EH (cell line): Measurements from ENCODE around the gene BAIAP2.

Experiments used
- DNase-seq: peaks from one replicate; pipeline ENCODE4 v3.0.0-alpha.2; 2015; ENCODE audit warnings: low read depth

The BAIAP2 gene

DNA sequence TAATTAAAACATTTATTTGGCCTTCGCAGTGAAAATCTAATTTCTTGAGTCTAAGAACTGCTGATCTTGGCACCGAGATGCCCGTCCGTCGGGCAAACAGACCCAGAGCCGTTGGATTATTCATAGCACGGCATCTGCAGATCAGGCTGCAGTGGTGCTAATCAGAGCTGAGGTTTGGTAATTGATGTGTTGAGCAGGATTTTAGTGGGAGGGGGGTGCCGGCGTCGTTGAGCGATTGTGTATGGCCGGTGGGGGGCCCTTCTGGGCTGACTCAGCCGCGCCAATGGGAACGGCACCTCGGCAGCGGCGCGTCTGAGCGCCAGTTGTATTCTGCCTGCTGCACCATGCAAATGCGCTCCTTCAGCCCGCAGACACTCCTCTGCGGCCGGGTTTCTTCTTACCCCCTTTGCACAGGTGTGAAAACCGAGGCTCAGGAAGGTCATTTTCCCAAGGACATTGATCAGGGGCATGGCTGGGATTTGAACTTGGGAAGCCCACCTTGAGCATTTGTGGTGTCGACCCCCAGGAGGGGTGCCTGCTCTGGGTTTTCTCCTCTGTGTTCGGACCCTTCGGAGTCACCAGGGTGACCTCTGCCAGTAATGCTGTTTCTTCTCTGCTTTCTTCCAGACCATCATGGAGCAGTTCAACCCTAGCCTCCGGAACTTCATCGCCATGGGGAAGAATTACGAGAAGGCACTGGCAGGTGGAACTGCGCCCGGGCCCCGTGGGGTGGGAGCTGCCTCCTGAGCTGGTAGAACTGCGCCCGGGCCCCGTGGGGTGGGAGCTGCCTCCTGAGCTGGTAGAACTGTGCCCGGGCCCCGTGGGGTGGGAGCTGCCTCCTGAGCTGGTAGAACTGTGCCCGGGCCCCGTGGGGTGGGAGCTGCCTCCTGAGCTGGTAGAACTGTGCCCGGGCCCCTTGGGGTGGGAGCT, 18.4 kb downstream of the BAIAP2 start:
- no peak for DNase-seq

DNA sequence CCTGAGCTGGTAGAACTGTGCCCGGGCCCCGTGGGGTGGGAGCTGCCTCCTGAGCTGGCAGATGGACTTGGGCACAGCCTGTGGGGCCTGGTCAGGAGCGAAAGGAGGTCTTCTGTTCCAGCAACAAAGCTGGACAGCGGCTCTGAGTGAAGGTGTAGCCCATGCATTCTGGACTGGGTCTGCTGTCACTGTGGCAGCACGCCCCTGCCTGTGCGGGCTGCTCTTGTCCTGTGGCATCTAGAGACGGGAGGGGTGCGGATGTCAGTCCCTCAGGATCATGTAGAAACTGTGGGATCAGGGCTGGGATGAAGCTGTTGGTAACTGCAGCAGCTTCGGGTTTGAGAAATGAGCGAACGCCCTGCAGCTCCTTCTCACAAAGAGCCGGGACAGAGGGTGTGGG, 19.4 kb downstream of the BAIAP2 start:
- no peak for DNase-seq

DNA sequence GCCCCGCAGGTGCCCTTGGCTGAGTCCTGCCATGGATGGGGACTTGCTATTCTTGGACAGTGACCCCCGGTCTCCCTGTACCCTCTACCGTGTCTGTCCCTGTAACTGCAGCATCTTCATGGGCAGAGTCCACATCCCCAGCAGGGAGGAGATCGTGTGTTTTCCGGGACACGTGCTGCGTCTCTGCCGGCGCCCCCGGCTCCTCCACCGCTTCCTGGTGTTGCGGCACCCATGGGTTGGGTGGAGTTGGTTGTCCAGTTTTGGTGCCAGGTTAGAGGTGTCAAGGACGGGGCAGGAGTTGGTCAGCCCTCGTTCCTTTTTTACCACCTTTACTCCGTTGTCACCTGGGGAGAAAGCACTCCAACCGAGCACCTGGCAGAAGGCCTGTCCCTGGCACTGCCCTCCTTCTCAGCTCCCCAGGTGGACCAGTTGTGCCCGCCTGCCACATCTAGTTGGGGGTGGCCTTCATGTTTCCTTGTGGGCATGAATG, 20.0 kb downstream of the BAIAP2 start:
- DNase-seq = no peak

DNA sequence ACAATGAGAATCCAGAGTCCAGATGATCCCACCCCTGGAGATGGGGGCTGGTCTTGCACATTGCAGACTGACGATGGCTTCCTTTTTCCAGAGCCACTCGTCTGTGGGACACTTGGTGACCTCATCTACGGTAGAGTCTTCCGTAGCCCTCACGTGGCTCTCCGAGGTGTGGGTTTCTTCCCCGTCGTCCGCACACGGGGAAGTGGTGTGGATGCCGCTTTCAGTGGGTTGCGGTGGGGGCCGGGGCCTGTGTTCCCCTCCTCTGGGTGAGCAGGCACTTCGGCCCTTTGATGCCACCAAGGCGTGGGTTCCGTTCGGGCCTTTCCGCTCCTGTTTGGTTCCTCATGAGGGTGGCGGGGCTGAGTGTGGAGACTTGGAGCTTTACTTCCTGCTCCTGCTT, 21.4 kb downstream of the BAIAP2 start:
- no peak for DNase-seq

DNA sequence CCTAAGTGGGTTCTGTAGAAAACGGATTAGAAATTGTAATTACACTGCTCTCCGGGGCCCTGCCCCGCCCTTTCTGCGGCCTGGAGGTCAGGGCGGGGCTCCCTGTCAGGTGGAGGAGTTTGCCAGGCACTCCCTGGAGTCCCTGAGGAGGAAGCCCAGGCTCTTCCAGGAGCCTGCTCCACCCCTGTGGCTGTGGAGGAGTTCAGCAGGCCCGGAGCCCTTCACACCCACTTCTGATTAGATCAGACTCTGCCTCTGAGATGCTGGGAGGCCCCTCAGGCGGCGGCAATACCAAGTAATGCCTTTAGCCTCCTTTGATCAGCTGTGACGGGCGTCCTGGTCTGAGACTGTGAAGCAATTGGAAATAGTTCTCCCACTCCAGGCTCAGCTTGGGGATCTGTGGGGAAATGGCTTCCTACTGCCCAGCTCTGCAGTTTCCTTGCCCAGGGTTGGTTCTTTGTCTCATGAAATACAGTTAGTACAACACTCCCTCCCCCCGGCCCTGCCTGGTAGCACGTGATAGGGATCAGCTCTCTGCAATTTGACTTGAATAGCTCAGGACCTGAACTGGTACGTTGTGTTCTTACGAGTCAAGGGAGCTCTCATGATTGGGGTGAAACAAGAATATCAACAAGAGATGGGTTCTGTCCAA, 22.3 kb downstream of the BAIAP2 start:
- DNase-seq = peak; percentile 28

DNA sequence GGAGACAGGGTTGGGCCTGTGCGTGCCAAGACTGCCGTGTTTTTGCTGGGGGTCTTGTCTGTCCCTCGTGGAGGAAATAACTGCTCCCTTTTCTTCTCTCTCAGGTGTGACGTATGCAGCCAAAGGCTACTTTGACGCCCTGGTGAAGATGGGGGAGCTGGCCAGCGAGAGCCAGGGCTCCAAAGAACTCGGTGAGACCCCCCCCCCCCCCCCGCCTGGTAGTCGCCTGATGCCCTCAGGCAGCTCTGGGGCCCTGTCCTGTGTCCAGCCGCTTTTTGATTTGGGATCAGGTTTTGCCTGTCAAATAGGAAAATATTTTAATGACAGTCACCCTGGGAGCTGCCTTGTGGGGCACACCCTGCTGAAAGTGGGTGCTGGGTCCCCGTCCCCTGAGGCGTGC, 22.8 kb downstream of the BAIAP2 start:
- no peak for DNase-seq

DNA sequence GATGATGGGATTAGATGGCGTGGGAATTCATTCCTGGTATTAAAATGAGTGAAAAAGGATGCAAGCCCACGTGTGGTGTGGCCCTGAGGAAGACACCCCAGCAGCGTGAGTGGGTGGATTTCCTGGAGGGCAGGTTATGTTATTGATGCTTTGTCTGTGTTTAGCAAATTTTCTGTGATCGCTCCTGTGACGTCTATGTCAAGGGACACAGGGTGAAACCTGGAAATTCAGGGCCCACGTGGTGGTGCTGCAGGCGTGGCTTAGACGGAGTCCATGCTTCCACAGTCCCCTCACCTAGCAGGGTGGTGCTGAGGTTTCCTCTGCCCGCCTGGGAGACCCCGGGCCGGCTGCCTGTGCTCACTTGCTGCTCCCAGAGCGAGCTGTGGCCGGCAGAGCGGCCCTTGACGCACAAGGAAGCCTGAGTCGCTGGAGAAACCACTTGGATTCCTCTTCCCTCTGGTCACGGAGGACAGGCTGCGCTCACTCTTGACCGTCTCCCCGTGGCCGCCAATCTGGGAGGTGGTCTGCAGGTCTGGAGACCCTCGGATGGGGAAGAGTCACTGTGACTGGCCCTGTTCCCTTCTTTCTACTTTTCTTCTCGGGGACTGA, 23.4 kb downstream of the BAIAP2 start:
- DNase-seq = no peak

DNA sequence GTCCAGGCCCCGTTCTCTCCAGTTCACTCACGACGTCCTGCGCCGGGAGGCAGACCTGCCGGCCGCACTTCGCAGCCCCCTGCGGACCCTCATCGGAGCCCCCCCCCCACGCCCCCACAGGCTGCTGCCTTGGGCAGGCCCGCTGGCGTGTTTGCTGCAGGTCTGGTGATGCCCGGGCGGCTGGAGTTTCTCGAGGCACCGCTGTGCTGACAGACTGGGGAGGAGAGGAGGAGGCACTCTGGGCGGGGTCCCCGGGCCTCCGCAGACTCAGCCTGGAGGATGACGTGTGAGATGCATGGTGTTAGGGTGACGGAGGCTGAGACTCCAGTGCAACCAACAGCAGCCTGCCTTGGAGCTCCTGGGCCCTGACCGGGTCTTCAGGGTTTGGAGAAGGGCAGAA, 24.1 kb downstream of the BAIAP2 start:
- DNase-seq = no peak

DNA sequence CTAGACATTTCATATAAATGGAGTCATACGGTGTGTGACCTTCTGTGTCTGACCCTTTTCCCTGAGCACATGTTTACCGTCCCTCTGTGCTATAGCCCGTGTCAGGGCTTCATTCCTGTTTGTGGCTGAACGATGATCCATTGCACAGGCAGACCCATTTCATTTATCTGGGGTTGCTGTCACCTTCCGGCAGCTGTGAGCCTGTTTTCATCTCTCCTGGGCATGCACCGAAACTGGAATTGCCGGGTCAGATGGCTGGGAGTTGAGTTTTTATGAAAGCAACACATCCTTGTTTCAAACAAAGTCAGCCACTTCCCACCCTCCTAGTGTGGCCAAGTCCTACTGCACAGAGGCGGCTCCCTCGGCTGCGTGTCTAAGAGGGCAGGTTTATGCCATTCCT, 25.5 kb downstream of the BAIAP2 start:
- DNase-seq = no peak

DNA sequence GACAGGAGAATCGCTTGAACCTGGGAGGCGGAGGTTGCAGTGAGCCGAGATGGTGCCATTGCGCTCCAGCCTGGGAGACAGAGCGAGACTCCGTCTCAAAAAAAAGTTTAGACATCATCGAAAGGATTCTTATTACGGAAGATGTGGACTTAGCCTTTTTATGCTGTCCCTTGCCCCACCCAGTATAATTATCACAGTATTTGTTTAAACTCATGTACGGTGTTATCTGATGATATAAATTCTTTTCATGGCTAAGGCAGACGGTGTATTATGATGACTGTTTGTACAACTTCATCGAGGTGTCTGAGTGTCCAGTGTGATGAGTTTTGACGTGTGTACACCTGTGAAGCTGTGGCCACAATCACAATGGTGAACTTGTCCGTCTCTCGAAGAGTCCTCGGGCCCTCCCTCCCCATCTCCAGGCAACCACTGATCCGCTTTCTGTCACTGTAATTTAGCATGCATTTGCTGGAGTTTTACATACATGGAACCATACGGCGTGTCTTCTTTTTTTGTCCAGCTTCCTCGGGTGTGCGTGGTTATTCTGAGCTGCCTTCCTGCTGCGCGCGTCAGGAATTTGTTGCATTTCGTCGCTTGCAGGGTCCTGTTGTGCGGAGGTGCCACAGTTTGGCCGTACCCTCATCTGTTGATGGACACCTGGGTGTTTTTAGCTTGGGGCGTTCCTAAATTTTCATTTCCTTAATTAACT, 26.2 kb downstream of the BAIAP2 start:
- DNase-seq = no peak

DNA sequence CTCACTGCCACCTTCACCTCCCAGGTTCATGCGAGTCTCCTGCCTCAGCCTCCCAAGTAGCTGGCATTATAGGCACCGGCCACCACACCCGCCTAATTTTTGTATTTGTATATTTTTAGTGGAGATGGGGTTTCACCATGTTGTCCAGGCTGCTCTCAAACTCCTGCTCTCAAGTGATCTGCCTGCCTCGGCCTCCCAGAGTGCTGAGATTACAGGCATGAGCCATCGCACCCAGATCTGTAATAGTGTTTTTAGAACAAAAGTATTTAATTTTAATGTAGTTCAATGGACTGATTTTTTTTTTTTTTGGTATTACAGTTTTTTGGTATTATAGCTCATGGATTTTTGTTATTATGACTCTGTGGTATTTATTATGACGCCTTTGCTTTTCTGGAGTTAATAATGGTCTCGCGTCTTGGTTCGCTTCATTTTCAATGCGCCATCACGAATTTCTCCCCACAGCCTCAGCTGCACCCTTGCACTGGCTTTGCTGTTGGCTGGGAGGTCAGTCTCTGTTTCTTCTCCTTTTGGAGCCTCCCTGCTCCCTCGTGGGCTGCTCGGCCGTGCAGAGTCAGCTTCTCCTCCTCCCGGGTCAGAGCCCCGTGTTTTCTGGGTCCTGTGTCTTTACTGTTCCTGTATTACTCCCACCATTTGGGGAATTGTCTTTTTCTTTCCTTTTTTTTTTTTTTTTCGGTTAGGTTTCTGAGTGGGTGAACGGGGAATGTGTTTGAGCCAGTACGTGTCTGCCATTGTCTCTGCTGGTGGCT, 27.2 kb downstream of the BAIAP2 start:
- no peak for DNase-seq

DNA sequence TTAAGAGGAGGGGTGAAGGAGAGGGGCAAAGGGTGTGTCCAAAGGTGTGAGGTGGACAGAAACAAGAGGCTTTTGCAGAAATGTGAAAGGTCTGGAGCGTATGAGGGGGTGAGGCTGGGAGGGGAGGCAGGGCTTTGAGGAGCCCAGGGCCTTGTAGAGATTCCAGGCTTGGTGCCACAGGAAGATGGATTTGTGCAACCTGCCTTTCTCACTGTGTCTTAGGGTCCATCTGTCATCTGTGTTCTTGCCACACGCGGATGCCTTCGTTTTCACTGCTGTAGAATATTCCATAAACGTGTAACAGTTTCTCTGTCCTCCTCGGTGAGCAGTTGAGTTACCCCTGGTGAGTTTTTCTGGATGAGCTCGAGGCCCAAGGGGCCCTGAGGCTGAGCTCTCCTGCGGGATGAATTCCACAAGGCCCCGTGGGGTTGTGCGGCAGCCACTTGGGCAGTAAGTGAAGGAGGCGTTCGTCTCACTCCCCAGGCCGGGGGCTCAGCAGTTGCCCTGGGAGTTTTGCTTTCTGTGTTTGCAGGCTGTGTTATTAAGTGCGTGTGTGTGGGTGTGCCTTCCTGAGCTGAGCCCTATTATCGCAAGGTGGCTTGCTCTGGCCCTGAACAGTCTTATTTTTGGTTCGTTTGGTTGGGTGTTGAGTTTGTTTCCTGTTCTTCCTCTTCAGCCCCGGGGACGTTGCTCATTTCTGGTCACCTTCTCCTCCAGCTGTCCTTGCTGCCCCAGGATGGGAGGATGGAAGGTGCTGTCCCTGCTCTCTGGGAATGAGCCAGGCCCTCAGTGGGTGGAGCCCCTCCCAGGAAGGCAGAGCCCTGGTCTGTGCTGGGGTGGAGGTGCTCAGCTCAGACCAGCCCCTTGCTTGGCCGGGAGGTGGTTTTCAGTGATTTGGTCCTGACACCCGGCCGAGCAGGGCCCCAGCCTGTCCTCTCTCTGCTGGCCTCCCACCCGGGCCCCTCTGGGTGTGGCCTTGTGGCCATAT, 28.4 kb downstream of the BAIAP2 start:
- no peak for DNase-seq

DNA sequence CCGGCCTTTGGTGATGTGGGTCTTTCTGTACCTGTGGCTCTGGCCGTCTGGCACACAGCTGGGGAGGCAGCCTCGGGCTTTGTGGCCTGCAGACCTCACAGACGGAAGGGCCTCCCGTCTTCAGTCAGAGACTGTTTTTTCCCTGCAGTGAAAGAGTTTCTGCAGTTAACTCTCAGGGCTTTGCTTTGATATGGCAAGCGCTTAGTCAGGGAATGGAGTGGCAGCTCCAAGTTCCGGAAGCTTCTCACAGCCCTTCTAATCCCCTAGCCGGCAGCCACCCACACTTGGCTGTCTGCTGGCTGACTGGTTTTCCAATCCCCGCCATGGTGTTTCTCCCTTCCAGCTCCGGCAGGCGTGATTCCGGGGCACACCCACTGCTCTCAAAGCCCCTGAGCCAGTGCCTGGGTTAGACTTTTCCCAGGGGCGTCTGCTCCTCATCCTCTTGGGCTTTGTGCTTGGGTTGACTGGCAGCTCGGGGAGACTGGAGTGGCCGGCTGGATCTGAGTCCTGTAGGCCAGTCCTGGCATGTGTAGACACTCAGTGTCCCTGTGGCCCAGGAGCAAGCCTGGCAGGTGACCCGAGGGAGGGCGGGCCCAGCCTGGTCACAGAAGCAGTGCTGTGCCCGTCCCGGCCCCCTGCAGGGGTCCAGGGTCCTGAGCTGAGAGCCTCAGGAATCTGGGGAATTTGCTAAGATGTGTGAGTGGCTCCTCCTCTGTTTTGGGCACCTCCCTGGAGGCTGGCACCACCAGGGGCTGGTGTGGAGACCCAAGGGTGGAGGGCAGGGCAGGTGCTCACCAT, 29.9 kb downstream of the BAIAP2 start:
- DNase-seq = peak; percentile 65

DNA sequence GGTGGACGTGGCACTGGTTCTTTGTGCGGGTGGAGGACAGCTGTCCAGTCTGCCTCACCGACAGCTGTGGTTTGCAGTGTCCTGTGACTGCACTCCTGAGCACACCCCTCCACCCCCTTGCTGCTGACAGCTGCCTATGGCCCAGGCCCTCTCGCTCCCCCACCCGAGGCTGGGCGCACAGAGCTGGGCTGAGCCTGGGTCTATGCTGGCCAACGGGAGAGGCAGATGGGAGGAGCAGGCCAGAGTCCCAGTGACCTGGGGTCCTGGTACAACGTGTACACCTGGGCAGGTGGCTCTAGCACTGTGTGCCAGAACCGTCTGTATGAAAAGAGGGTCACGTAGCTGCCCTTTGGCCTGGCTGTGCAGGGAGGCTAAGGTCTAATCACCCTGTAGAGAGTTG, 30.5 kb downstream of the BAIAP2 start:
- no peak for DNase-seq

DNA sequence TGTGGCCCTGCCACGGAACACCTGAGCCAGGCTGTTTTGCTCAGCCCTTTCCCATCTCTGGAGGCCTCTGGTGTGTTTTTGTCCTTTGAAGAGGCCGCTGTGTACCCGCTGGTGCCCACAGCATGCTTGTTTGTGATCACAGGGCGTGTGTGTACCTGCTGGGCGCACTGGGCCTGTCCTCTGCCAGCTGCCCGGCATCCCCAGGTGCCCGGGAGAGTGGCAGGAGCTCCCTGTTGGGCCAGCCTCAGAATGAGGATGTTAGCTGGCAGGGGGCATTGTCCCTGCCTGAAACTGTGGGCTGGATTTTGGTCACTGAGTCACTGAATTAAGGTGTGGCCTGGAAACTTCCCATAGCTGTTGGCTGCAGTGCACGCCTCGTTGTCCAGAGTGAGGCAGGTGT, 31.1 kb downstream of the BAIAP2 start:
- no peak for DNase-seq

DNA sequence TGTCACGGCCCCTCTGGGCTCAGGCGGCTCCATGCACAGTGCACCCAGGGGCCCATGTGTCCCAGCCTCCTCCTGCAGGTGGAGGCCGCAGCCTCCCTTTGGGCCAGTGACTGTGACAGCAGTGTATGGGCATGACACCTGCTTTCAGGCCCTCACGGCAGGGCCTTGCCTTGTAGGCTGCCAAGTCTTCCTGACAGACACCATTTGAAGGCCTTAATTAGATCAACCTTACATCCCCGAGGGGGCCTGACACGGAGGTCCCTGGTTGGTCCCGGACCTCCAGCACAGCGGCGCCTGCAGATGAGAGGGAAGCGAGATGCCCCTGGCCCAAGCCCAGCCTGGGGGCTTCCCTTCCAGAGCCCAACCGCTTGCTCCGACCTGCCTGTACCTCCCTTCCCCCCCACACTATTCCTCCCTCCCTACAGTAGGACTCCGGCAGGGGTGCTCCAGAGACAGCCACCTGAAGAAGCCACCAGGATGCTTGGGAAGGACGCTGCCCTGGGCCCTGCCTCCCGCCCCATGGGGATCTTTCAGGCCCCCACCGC, 31.9 kb downstream of the BAIAP2 start:
- DNase-seq = no peak

DNA sequence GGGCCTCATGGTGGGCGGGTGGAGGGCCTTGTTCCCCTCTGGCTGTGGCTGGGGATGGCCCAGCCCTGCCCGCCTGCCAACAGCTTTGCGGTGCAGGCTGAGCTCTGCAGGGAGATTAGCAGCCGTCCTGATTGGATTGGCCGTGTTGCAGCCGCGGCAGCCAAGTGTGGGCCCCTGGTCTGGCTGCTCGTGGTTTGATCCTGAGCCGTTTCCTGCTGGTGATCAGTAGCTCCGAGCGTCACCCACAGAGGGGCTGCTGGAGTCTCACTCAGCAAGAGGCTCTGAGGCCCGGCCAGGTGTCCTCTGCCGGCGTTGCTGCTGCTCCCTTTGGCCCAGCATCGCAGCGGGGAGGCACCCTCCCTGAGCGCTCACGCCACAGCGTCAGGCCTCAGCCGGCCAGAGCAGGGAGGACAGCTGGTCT, 32.5 kb downstream of the BAIAP2 start:
- no peak for DNase-seq

DNA sequence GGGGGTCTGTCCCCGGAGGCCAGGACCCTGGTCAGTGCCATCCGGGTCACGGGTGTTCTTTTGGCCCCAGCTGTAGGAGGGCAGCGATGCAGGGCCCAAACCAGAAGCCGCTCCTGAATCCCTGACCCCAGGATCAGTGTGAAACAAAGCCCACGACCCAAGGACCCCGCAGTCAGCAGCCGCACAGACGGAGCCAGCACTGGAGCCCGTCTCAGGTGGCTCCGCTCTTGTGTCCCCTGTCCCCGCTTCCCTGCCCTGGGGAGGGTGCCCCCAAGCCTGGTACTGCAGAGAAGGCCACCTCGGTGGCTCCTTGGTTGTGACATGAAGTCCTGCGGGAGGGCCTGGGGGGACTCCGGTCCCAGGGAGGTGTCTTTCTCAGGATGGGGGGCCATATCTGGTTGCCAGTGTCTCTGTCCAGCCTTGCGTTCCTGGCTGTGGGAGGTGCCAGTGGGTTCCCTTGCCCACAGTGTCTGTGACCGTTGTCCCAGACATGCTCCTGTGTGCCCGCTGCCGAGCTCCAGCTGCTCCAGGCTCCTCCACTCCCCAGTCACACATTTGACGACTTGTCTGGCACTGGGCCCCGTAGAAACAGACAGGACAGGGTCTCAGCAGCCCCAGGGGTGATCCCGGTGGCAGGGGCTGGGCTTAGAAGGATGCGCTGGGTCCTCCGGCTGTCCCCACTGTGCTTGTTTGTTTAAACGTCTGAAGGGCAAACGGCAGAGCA, 33.6 kb downstream of the BAIAP2 start:
- no peak for DNase-seq
